Activated CD8-positive, alpha-beta T cell treated with anti-CD3 and anti-CD28 coated beads for 36 hours (primary cell): ENCODE data around the gene CRMP1. TPM values are rescaled to one million over a fixed set of nuclear protein-coding genes. Genes with fewer than 3 reads are reported as not detected.

Experiments used
- ATAC-seq: fragments of 200-7000 bp; cut with Tn5 transposase; one replicate; pipeline ENCODE4 v1.10.0; 2021; ENCODE audit warnings: mild to moderate bottlenecking, moderate library complexity
- CTCF ChIA-PET: fragments of 350-600 bp; sonication (Branson Sonifier 250); formaldehyde crosslinking; loops from one replicate; lab custom pipeline; 2021; ENCODE audit warnings: antibody characterized with exemption; lab: Charles Lee
- POLR2A ChIA-PET: fragments of 350-600 bp; sonication (Branson Sonifier 250); formaldehyde crosslinking; loops from one replicate; lab custom pipeline; 2021; ENCODE audit warnings: antibody characterized with exemption; lab: Charles Lee
- DNase-seq: peaks from one replicate; pipeline ENCODE4 v3.0.0-alpha.2; 2020
- H3K27ac Mint-ChIP-seq: one replicate; pipeline ENCODE4 v1.8.0; 2021; ENCODE audit warnings: mild to moderate bottlenecking, mixed read lengths
- H3K27me3 Mint-ChIP-seq: one replicate; pipeline ENCODE4 v1.8.0; 2021; ENCODE audit warnings: mixed read lengths
- H3K36me3 Mint-ChIP-seq: one replicate; pipeline ENCODE4 v1.8.0; 2021; ENCODE audit warnings: low read depth, mixed read lengths
- H3K4me1 Mint-ChIP-seq: one replicate; pipeline ENCODE4 v1.8.0; 2021; ENCODE audit warnings: low read depth, mixed read lengths
- H3K4me3 Mint-ChIP-seq: one replicate; pipeline ENCODE4 v1.8.0; 2021; ENCODE audit warnings: mild to moderate bottlenecking, moderate library complexity, mixed read lengths
- H3K9me3 Mint-ChIP-seq: one replicate; pipeline ENCODE4 v1.8.0; 2021; ENCODE audit warnings: mixed read lengths
- CTCF ChIP-seq: fragments of 200-600 bp; IDR thresholded peaks from one replicate; pipeline ENCODE4 v1.8.0; 2022; ENCODE audit warnings: antibody characterized with exemption, mild to moderate bottlenecking
- intact Hi-C: fragments of 100-400 bp; cut with micrococcal nuclease; formaldehyde crosslinking; loops from one replicate; pipeline ENCODE4 v1.10.0; 2022
- total RNA-seq, 2 experiments: library from RNA; stranded (reverse); gene quantifications; one replicate each; pipeline ENCODE4 v1.2.3, GENCODE V29; 2021

Gene CRMP1
- total RNA-seq, 2 experiments from 2014 or later = not detected

GRCh38 chr4:5932035-5932568 is 39.2 kb upstream of the CRMP1 start:
- DNase-seq (no peak), ATAC-seq (no peak)
- H3K27ac Mint-ChIP-seq = no peak overlapping the region
- H3K9me3 Mint-ChIP-seq = no peaks in the 10 kb centered on the region
- POLR2A ChIA-PET = no interaction called here
- no peaks in the 10 kb centered on the region for H3K36me3 Mint-ChIP-seq
- H3K4me1 Mint-ChIP-seq = no peaks in the 10 kb centered on the region
- TF ChIP-seq CTCF = no peak
- H3K27me3 Mint-ChIP-seq = peaks cover 2% of the 10 kb centered on the region
- intact Hi-C loops = no loop called here
- no peak overlapping the region for H3K4me3 Mint-ChIP-seq
- CTCF ChIA-PET = interaction anchor here (0.8 kb wide), 1 partner anchor 11 kb away, joined by 3 read pairs; no protein-coding TSS in a partner anchor

GRCh38 chr4:5931526-5931925 is 38.6 kb upstream of the CRMP1 start:
- ChIA-PET POLR2A (no interaction called here), CTCF (no interaction called here)
- Mint-ChIP-seq H3K27ac (no peak overlapping the region), H3K9me3 (no peaks in the 10 kb centered on the region), H3K4me3 (no peak overlapping the region), H3K4me1 (no peaks in the 10 kb centered on the region), H3K36me3 (no peaks in the 10 kb centered on the region), H3K27me3 (peaks cover 2% of the 10 kb centered on the region)
- ATAC-seq (no peak), DNase-seq (no peak)
- intact Hi-C loops = no loop called here
- TF ChIP-seq CTCF = no peak

GRCh38 chr4:5930876-5931275 is 38.0 kb upstream of the CRMP1 start:
- CTCF ChIA-PET = no interaction called here
- ATAC-seq (no peak), DNase-seq (no peak)
- no peaks in the 10 kb centered on the region for H3K9me3 Mint-ChIP-seq
- intact Hi-C loops = no loop called here
- H3K4me3 Mint-ChIP-seq = no peak overlapping the region
- H3K36me3 Mint-ChIP-seq = no peaks in the 10 kb centered on the region
- no peak for TF ChIP-seq CTCF
- peaks cover 2% of the 10 kb centered on the region for H3K27me3 Mint-ChIP-seq
- no peaks in the 10 kb centered on the region for H3K4me1 Mint-ChIP-seq
- no peak overlapping the region for H3K27ac Mint-ChIP-seq
- POLR2A ChIA-PET = no interaction called here

GRCh38 chr4:5930456-5930855 is 37.6 kb upstream of the CRMP1 start:
- Mint-ChIP-seq H3K27me3 (peaks cover 2% of the 10 kb centered on the region), H3K9me3 (no peaks in the 10 kb centered on the region), H3K4me3 (no peak overlapping the region), H3K36me3 (no peaks in the 10 kb centered on the region), H3K27ac (no peak overlapping the region), H3K4me1 (no peaks in the 10 kb centered on the region)
- DNase-seq = no peak
- intact Hi-C loops = no loop called here
- no peak for TF ChIP-seq CTCF
- no peak for ATAC-seq
- POLR2A ChIA-PET = no interaction called here
- CTCF ChIA-PET = no interaction called here

GRCh38 chr4:5928844-5929420 is 36.0 kb upstream of the CRMP1 start:
- ATAC-seq (no peak), DNase-seq (no peak)
- Mint-ChIP-seq H3K4me3 (no peak overlapping the region), H3K9me3 (no peaks in the 10 kb centered on the region), H3K27ac (no peak overlapping the region), H3K36me3 (no peaks in the 10 kb centered on the region), H3K27me3 (peaks cover 2% of the 10 kb centered on the region), H3K4me1 (no peaks in the 10 kb centered on the region)
- TF ChIP-seq CTCF = no peak
- POLR2A ChIA-PET = no interaction called here
- intact Hi-C loops = no loop called here
- CTCF ChIA-PET = no interaction called here
